ENCODE measurements around the gene CCDC188. TPM values are rescaled to one million over a fixed set of nuclear protein-coding genes. Genes with fewer than 3 reads are reported as not detected.

The CCDC188 gene
- total RNA-seq, 3 donors from 2014 or later (not counting 1 experiment from before 2014, with no cell fraction given) = 0.64 TPM; not detected in 2

DNA sequence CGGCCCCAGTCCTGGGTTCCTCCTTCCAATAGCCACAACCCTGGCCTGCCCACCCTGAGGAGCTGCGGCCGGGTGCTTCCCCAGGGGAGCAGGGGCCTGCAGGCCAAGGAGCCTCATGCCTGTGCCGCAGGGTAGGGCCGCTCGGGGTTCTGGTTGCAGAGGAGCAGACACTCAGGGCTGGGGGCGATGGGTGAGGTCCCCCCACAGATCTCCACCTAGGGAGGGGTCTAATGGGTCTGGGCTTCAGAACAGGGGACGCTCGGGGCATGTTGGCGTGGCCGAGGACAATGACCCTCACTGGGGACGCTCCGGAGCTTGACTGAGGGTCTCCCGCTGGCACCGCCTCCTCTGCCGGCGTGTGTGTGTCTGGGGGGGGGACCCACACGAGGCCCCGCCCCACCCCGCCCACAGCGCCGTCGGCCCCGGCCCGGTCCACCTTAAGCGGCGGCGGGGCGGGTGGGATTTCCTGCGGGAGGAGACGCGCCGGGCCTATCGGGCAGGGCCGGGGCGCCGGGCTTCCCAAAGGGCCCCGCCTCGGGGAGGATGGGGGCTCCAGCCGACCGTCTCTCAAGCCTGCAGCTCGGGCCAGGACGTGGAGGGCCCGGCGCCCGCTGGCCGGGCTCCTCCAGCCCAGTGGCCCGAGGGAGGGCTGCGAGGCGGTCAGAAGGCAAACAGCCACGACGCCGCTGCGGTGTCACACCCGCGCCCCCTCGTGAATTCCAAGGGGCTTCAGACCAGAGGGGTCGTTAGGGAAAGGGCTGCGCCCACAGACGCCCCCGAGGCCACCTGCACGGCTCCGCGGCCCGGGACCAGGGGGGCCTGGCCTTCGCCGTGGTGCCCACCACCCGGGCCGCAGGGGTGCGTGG is 19.9 kb downstream of the CCDC188 start:
- TF ChIP-seq, protein P1, sequence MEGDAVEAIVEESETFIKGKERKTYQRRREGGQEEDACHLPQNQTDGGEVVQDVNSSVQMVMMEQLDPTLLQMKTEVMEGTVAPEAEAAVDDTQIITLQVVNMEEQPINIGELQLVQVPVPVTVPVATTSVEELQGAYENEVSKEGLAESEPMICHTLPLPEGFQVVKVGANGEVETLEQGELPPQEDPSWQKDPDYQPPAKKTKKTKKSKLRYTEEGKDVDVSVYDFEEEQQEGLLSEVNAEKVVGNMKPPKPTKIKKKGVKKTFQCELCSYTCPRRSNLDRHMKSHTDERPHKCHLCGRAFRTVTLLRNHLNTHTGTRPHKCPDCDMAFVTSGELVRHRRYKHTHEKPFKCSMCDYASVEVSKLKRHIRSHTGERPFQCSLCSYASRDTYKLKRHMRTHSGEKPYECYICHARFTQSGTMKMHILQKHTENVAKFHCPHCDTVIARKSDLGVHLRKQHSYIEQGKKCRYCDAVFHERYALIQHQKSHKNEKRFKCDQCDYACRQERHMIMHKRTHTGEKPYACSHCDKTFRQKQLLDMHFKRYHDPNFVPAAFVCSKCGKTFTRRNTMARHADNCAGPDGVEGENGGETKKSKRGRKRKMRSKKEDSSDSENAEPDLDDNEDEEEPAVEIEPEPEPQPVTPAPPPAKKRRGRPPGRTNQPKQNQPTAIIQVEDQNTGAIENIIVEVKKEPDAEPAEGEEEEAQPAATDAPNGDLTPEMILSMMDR (IDR thresholded peaks at IDR 0.05) = no peak
- peak overlapping the region in 1 of 2 donors; percentile 35 for H3K27ac Mint-ChIP-seq
- H3K27me3 ChIP-seq (ENCODE audit: control insufficient read depth, insufficient read depth, low read length) = no peaks in the 10 kb centered on the region
- intact Hi-C loops (cut with micrococcal nuclease) = loop anchor here (2.0 kb wide), 1 partner anchor 14 kb away; the partner anchor contains the start of genes RANBP1 and TRMT2A
- H3K27me3 Mint-ChIP-seq (ENCODE audit: low read depth in 2 of 2) = no peaks in the 10 kb centered on the region
- peaks cover 4% of the 10 kb centered on the region for H3K36me3 ChIP-seq (ENCODE audit: control insufficient read depth, insufficient read depth, low read length)
- peak; percentile 66 to 86 for DNase-seq
- H3K9me3 ChIP-seq (ENCODE audit: control insufficient read depth, insufficient read depth, low read length) = no peaks in the 10 kb centered on the region
- peaks cover 42% of the 10 kb centered on the region for H3K4me1 ChIP-seq (ENCODE audit: control insufficient read depth, insufficient read depth, low read length)
- WGBS (ENCODE audit: insufficient coverage) = 5% methylated on average over 70 of the region's 70 CpGs
- H3K4me1 Mint-ChIP-seq = peaks cover 0 to 20% of the 10 kb centered on the region in 2 donors
- H3K4me3 Mint-ChIP-seq = peak overlapping the region; percentile 74
- H3K36me3 Mint-ChIP-seq = no peaks in the 10 kb centered on the region
- peak; percentile 75 to 83 (median 82) for ATAC-seq
- H3K27ac ChIP-seq (ENCODE audit: low read length) = peak overlapping the region; percentile 67
- peak overlapping the region; percentile 66 for H3K4me3 ChIP-seq (ENCODE audit: low read length)
- no peaks in the 10 kb centered on the region for H3K9me3 Mint-ChIP-seq

GRCh38 chr22:20130319-20130718 is 20.5 kb downstream of the CCDC188 start:
- no peaks in the 10 kb centered on the region for H3K36me3 Mint-ChIP-seq
- TF ChIP-seq, protein P1 (IDR thresholded peaks at IDR 0.05) = no peak
- Histone ChIP-seq H3K4me1 (ENCODE audit: control insufficient read depth, insufficient read depth, low read length) (peaks cover 36% of the 10 kb centered on the region), H3K4me3 (ENCODE audit: low read length) (no peak overlapping the region), H3K27me3 (ENCODE audit: control insufficient read depth, insufficient read depth, low read length) (no peaks in the 10 kb centered on the region), H3K36me3 (ENCODE audit: control insufficient read depth, insufficient read depth, low read length) (peaks cover 10% of the 10 kb centered on the region), H3K27ac (ENCODE audit: low read length) (no peak overlapping the region), H3K9me3 (ENCODE audit: control insufficient read depth, insufficient read depth, low read length) (no peaks in the 10 kb centered on the region)
- intact Hi-C loops (cut with micrococcal nuclease) = loop anchor here (2.0 kb wide), 1 partner anchor 14 kb away; the partner anchor contains the start of genes RANBP1 and TRMT2A
- H3K27me3 Mint-ChIP-seq (ENCODE audit: low read depth in 2 of 2) = no peaks in the 10 kb centered on the region
- H3K4me1 Mint-ChIP-seq = peaks cover 0 to 20% of the 10 kb centered on the region in 2 donors
- WGBS (ENCODE audit: insufficient coverage) = 88% methylated on average over 3 of the region's 3 CpGs
- H3K9me3 Mint-ChIP-seq = no peaks in the 10 kb centered on the region
- ATAC-seq (no peak), DNase-seq (peak in 1 of 2 donors; percentile 58)
- H3K27ac Mint-ChIP-seq = peak overlapping the region in 1 of 2 donors; percentile 35
- peak overlapping the region; percentile 74 for H3K4me3 Mint-ChIP-seq

- peaks cover 13% of the 10 kb centered on the region for H3K36me3 ChIP-seq (ENCODE audit: control insufficient read depth, insufficient read depth, low read length)
- peaks cover 34% of the 10 kb centered on the region for H3K4me1 ChIP-seq (ENCODE audit: control insufficient read depth, insufficient read depth, low read length)
- H3K4me3 ChIP-seq (ENCODE audit: low read length) = no peak overlapping the region
- Mint-ChIP-seq H3K4me3 (peak overlapping the region; percentile 60), H3K27ac (no peak overlapping the region), H3K9me3 (no peaks in the 10 kb centered on the region), H3K27me3 (ENCODE audit: low read depth in 2 of 2) (no peaks in the 10 kb centered on the region), H3K36me3 (no peaks in the 10 kb centered on the region), H3K4me1 (peaks cover 0 to 27% of the 10 kb centered on the region in 2 donors)
- intact Hi-C loops (cut with micrococcal nuclease) = loop anchor here (2.0 to 5.0 kb wide), 2 partner anchors 13 to 157 kb away; partner anchors contain the start of genes RANBP1 and TRMT2A
- H3K9me3 ChIP-seq (ENCODE audit: control insufficient read depth, insufficient read depth, low read length) = no peaks in the 10 kb centered on the region
- no peaks in the 10 kb centered on the region for H3K27me3 ChIP-seq (ENCODE audit: control insufficient read depth, insufficient read depth, low read length)
- TF ChIP-seq, protein P1 (IDR thresholded peaks at IDR 0.05) = no peak
- 97% methylated on average over 3 of the region's 3 CpGs for WGBS (ENCODE audit: insufficient coverage)
- no peak for DNase-seq
- H3K27ac ChIP-seq (ENCODE audit: low read length) = no peak overlapping the region
- ATAC-seq = no peak
Observed at GRCh38 chr22:20129747-20130014, 21.2 kb downstream of the CCDC188 start.

Measured in natural killer cell (primary cell).